ENCODE measurements around the gene CST7.

The CST7 gene

GRCh38 chr20:24965065-24965919 lies 16.2 kb downstream of the CST7 start:
- no peak for DNase-seq

- DNase-seq: no peak
These were observed 17.4 kb downstream of the CST7 start for GRCh38 chr20:24966317-24967012.

DNA sequence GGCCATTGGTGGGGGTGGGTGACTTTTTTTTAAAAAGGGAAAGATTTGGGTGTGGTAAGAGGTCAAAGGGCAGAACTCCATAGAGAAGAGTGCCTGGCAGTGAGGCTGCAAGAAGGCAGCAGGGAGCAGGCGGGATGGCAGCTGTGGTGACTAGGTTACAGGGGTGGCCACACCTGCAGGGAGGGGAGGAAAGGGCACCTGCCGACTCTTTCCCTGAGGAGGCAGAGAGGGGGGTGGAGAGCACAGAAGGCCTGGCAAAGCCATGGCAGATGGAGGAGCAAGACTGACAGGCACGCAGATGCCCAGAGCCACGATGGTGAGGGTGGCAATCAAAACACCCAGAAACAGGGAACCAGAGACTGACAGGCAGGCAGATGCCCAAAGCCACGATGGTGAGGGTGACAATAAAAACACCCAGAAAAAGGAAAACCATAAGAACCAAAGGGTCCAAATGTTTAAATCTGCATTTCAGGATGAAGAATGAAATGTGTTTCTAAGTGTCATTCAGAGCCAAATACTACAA lies 19.3 kb downstream of the CST7 start:
- no peak for DNase-seq

DNA sequence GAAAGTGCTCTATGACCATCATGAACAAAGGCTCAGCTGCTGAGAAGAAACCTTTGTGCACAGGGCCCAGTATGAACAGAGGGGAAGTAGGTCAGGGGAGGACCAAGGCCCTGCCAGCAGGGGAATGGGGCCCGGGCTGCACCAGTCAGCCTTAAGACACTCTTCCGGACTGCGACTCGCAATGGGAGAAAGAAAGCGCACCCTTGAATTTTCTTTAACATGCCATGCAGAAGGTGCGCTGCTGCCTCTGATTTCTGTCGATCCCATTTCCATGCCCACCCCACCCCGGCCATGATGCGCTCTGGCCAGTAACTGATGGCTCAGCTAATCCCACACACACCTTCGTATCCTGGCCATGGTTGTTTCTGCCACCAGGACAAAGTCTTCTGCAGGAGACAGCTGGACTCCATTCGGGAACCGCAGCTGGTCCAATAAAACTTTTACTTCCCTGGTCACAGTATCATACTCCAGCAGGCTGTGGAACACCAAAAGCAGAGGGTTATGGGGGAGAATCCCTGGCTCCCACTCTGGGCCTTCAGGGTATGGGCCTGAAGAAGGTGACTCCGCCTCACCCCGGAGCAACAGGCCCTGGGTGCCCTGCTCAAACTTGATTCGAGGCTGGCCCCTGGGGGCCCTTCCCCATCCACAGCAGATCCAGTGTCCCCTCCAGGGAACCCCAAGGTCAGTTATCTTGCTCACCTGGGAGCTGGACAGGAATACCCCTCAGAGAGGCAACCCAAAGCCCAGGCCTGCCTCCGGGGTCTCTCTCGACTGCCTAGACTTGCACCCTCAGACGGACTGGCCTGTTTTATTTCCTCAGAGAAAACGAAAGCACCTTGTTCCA lies 20.3 kb downstream of the CST7 start:
- no peak for DNase-seq

GRCh38 chr20:24970030-24970553 lies 21.0 kb downstream of the CST7 start:
- DNase-seq: no peak

- no peak for DNase-seq
These were observed 21.7 kb downstream of the CST7 start for GRCh38 chr20:24970754-24971153.

DNA sequence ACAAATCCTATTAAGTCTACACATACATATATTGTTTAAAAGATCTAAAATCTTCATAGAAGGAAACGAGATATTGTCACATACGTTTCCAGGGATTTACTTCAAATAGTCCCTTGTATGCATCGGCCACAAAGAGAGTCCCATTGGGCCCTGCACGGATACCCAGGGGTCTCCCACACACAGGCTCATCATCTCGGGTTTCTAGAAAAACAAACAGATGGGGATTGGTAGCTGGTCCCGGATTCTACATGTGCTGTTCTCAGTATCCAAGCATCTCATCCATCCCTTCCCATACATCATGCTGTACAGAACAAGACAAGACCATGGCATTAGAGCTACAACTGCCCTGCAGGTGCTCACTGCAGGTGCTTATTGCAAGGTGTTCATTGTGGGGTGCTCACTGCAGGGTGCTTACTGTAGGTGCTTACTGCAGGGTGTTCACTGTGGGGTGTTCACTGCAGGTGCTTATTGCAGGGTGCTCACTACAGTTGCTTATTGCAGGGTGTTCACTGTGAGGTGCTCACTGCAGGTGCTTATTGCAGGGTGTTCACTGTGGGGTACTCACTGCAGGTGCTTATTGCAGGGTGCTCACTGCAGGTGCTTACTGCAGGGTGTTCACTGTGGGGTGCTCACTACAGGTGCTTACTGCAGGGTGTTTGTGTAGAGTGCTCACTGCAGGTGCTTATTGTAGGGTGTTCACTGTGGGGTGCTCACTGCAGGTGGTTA lies 22.5 kb downstream of the CST7 start:
- DNase-seq: no peak

DNA sequence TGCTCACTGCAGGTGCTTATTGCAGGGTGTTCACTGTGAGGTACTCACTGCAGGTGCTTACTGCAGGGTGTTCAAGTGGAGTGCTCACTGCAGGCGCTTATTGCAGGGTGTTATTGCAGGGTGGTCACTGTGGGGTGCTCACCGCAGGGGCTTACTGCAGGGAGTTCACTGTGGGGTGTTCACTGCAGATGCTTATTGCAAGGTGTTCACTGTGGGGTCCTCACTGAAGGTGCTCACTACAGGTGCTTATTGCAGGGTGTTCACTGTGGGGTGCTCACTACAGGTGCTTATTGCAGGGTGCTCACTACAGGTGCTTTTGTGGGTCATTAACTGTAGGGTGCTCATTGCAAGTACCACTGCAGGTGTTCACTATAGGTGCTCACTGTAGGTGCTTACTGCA lies 23.3 kb downstream of the CST7 start:
- no peak for DNase-seq

- no peak for DNase-seq
These were observed 28.3 kb downstream of the CST7 start for GRCh38 chr20:24977336-24977735.

GRCh38 chr20:24977797-24978196 lies 28.7 kb downstream of the CST7 start:
- DNase-seq: no peak

- no peak for DNase-seq
These were observed 29.4 kb downstream of the CST7 start for GRCh38 chr20:24978513-24978912.

GRCh38 chr20:24979036-24979960 lies 30.2 kb downstream of the CST7 start:
- DNase-seq: no peak

- no peak for DNase-seq
These were observed 31.4 kb downstream of the CST7 start for GRCh38 chr20:24980291-24981053.

DNA sequence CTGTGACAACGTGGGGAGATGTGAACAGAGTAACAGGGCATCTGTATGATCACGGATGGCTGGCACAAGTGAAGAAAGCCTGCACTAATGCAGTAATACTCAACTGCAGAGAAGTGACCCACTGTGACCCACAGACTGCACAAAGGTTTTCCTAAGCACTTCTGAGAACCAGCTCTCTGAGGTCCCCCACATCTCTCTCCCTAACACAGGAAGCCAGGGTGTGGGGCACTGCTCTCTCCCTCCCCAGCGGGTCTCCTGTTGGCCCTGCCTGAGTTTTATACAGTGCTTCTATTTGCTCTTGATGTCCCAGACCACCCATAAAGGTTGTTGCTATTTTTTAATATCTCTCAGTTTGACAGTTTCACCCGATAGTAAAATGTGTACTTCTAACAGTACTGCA lies 32.2 kb downstream of the CST7 start:
- DNase-seq: no peak

DNA sequence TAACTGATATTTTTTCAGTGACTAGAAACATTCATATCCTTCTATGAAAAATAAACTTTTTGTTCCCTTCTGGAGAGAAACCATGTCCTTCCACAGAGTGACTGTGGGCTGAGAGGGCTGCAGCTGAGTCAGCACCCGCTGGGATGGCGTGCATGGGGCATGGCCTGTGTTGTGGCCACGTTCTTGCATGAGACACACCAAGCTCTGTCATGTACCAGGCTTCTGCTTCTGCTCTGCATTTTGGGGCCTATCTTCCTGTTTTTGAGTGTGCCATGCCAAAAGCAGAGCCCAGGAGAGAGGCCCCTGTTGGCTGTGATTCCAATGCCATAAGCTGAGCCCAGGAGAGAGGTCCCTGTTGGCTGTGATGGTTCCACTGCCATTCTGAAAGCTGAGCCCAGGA lies 32.7 kb downstream of the CST7 start:
- no peak for DNase-seq

DNA sequence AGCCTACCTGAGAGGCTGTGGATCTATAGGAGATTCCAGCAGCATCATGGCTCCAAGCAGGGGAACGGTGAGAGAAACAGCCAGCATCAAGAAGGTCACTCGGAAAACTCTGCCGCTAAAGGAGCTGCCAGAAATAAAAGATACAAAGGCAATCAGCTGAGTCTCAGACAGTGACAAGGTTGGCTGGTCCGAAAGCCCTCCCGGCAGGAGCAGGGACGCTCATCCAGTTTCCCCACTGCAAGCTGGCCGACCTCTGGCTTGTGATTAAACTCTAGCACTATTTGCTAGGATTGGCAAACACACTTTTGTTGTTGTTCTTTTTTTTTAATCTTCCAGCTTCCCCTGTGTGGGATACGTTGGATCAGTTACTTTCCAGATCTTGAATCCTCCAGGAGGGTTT lies 34.8 kb downstream of the CST7 start:
- DNase-seq: no peak

GRCh38 chr20:24984961-24985640 lies 36.0 kb downstream of the CST7 start:
- DNase-seq: no peak

- no peak for DNase-seq
These were observed 36.7 kb downstream of the CST7 start for GRCh38 chr20:24985802-24986201.

DNA sequence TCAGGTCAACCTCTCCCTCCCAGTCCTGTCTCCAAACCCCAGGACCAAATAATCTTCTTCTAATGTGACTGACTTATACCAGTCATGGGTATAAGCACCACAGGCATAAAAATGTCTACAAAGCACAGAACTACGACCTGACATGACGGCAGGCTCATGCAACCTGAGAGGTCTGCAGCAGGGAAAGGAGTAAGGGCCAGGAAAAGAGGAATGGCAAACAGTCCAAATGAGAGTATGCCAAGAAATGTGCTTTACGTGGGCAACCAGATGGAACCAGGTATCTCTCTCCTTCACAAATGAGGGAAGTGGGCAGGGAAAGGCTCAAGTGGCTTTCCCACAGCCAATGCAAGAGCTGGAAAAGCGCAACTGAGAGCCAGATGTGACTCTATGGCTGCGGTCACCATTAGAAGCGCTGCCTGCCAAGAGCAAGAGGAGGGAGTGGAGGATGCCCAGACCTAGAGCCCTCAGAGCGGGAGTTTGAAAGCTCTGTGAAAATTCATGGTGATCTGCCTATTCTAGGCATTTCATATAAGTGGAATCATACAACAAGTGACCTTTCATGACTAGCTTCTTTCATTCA lies 37.5 kb downstream of the CST7 start:
- no peak for DNase-seq
